ENCODE results near the gene SCGB1D2.

GRCh38 chr11:62238151-62238550 lies 3.9 kb upstream of the SCGB1D2 start:
- TF ChIP-seq, protein P1, sequence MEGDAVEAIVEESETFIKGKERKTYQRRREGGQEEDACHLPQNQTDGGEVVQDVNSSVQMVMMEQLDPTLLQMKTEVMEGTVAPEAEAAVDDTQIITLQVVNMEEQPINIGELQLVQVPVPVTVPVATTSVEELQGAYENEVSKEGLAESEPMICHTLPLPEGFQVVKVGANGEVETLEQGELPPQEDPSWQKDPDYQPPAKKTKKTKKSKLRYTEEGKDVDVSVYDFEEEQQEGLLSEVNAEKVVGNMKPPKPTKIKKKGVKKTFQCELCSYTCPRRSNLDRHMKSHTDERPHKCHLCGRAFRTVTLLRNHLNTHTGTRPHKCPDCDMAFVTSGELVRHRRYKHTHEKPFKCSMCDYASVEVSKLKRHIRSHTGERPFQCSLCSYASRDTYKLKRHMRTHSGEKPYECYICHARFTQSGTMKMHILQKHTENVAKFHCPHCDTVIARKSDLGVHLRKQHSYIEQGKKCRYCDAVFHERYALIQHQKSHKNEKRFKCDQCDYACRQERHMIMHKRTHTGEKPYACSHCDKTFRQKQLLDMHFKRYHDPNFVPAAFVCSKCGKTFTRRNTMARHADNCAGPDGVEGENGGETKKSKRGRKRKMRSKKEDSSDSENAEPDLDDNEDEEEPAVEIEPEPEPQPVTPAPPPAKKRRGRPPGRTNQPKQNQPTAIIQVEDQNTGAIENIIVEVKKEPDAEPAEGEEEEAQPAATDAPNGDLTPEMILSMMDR (IDR thresholded peaks at IDR 0.05) = no peak
- no peak for TF ChIP-seq EP300 (IDR thresholded peaks at IDR 0.05)
